GM19328 (cell line): ENCODE measurements around the gene MAMDC2.

Source experiments
- ATAC-seq: cut with Tn5 transposase; IDR thresholded peaks from one replicate; pipeline ENCODE4 v1.9.1; 2021; ENCODE audit warnings: mild to moderate bottlenecking, moderate library complexity; ENCODE audit not compliant: unreplicated experiment

MAMDC2 gene

DNA sequence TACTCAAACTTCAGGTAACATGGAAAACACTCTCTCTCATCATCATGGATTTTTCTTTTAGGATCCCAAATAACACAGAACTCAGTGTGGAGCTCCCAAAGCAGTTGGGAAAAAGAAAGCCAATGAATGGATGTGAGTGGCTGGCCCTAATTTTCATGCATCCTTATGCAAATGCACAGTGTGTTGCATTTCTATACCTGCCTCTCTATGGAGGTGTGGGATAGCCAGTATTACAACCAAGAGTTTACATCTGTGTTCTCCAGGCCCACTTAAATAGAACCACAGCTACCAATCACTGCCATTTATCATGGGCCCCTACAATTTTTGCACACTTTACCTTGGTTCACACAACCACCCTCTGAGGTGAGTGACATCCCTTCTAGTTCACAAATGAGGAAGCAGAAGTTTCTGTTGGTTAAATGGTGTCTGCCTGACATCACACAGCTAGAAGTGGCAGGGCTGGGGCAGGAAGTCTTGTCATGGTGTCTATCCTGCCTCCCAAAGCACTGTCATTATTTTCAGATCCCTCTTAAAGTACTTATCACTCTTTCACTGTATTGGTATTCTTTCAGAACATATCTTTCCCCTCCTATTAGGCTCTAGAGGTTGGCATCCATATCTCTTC lies 17.3 kb downstream of the MAMDC2 start:
- peak; percentile 94 for ATAC-seq

DNA sequence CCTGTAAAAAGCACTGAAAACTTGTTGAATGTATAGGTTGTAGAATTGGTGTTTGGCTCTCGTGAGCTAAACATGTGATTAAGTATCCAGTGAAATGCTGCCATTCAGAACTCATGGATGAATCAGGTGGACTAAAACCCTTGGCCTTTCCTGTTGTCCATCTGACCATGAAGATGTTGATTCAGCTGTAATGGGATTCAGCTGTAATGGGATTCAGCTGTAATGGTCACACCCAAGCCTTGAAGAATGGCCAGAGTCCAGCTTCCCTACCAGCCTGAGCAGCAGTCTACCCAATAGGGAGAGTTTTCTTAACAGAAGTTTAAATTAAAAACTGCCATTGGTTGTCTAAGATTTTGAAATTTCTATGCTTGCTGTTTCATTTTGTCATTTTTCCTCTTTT lies 18.1 kb downstream of the MAMDC2 start:
- ATAC-seq: no peak

DNA sequence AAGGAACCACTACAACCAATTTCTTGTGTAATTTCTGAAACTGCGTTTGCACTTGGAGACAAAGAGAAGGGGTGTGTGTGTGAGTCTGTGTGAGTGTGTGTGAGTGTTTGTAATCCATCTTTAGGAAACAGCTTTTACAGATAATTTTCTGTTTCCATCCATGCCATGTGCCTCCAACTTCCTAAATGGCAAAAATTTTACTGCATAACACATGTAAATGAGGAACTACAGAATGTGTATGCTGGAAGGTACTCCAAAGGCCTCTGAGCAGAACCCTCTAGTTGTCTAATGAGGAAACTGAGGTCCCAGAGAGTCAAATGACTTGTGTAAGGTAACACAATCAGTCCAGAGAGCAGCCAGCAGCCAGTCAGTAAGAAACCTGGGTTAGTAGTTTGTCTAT lies 20.8 kb downstream of the MAMDC2 start:
- no peak for ATAC-seq

DNA sequence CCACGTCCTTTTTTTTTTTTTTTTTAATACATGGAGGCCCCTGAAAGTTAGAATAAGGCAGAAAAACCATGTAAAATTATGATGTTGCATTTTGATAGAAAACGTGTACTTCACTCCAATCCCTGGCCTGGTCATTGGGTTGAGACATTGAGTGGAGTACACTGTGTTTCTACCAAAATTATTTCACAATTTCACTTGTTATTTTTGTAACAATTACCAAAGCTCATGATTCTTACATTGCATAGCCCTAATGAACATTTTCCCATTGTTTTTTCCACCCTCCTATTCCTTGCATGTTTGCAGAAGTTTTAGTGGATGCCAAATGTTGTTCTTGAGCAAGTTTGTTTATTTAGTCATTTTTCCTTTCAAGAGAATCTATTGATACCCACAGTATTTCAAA lies 21.9 kb downstream of the MAMDC2 start:
- no peak for ATAC-seq

- no peak for ATAC-seq
Observed at GRCh38 chr9:70066418-70066817, 22.8 kb downstream of the MAMDC2 start.

DNA sequence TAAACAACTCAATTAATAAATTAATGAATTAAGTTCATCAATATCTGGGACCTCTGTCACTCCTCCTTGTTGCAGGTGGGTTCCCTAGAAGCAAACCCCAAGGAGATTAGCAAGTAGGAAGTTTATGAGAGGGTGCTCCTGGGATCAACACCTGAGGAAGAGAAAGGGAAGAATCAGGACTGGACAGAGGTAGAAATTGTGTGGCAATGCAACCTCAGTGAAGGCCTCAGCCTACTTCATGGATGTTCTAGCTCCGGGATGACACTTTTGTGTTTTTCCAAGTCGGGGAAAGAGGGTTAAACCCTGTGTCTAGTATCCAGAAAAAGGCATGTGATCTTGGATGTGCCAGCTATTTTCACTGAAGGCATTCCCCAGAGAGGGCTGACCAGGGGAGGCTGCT lies 23.2 kb downstream of the MAMDC2 start:
- ATAC-seq: no peak

GRCh38 chr9:70069704-70070103 lies 26.1 kb downstream of the MAMDC2 start:
- no peak for ATAC-seq

GRCh38 chr9:70073193-70073592 lies 29.5 kb downstream of the MAMDC2 start:
- ATAC-seq: no peak

DNA sequence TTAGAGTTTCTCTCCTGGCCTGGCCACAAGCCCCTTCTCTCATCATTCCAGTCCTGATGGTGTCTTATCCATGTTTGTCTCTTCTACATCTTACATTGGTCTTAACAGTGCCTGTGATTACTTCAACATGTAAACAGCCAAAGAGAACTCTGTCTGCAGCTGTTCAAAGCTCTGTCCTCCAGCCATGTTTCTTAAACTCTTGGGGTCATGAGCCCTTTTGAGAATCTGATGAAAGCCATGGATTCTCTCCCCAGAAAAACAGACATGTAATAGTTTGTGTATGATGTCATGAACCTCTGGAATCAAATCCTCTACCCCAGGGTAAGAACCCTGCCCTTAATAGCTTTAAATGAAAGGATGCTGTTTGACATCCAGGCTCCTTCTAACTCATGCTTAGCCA lies 30.1 kb downstream of the MAMDC2 start:
- no peak for ATAC-seq

GRCh38 chr9:70076678-70077077 lies 33.0 kb downstream of the MAMDC2 start:
- ATAC-seq: no peak

- ATAC-seq: no peak
Observed at GRCh38 chr9:70079417-70080037, 35.9 kb downstream of the MAMDC2 start.

- no peak for ATAC-seq
Observed at GRCh38 chr9:70080481-70081119, 37.0 kb downstream of the MAMDC2 start.

- no peak for ATAC-seq
Observed at GRCh38 chr9:70081120-70081495, 37.5 kb downstream of the MAMDC2 start.

- ATAC-seq: no peak
Observed at GRCh38 chr9:70083429-70083828, 39.8 kb downstream of the MAMDC2 start.

DNA sequence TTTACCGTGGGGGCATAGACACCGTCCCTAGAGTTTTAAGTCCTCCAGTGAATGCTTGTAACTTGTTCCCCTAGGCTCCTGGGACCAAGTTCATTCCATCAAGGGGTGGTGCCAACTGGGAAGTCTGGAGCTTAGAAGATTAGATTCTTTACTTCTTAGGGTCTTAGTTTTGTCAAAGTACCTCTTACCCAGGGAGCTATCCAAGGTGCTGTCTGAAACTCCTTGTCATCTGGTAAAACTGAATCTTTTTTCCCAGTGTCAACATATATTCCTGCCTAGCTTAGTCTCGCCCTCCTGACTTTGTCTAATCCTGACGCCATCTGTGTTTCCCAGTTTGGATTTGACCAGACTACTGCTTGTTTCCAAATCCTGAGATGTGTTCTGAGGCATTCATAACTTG lies 41.6 kb downstream of the MAMDC2 start:
- no peak for ATAC-seq

DNA sequence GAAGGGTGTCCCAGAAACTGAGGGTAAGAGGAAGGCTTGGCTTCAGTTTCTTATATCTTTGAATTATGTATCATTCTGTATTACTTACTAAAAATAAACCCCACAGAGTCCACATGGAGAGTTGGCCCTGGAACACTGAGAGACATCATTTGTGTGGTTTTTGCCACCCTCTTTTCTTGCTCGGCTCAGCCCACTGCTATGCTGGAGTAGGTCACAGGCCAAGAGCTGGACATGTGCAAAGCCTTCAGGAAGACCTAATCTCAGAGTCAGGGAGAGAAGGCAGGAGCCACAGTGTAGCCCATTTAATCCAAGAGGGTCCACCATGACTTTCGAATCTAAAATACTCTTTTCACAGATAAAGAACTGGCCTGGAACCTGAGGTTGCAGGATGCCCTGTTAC lies 47.5 kb downstream of the MAMDC2 start:
- no peak for ATAC-seq

- ATAC-seq: no peak
Observed at GRCh38 chr9:70091572-70091971, 47.9 kb downstream of the MAMDC2 start.

DNA sequence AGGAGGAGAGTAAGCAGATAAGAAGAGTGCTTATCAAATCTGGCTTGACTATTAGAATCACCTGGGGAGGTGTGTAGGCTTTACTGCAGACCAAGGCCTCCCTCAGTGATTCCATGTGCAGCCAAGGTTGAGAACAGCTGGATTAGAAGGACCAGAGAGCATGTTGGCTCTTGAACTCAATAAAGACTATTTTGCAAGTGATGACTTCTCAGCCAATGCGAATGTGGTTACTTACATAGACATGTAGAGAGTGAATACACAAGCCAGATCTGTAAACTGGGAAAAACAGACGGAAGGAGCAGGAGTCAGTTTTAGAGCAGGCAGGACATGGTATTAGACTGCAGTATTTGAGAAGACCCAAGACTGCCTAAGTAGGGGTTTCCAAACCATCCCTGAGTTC lies 48.5 kb downstream of the MAMDC2 start:
- no peak for ATAC-seq

GRCh38 chr9:70093095-70093494 lies 49.4 kb downstream of the MAMDC2 start:
- ATAC-seq: no peak

DNA sequence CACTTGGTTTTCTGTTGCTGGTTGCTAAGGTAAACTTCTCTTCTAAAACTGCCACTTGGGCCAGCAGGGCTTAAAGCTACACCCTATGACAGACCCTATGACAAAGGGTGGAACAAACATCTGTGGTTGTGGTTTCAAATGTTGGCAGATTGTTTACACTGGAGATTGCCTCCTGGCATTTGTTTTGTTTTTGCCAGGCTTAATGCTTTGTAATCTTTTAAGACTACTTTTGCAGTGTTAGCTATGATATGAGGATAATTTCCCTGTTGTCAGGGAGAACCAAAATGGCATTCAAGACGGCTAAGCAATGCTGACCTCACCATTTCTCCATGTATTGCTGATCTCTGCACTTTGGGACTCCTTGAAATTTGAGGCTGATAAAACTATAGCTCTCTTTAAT lies 50.3 kb downstream of the MAMDC2 start:
- ATAC-seq: no peak

DNA sequence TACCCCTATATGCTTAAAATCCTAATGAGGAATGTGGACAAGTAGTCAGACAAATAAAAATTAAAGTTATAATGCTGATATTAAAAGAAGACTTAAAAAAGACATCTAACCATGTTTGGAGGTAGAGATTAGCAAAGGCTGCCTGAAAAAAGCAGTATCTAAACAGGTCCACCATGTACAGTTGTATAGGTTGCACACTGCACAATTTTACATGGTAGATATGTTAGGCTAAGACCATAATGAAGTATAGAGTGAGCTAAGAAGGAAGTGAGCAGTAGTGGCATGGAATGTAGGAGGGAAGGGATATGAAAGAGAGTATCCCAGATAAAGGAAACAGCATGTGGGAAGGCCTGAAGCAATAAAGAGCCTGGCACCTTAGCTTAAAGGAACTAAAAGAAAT lies 51.1 kb downstream of the MAMDC2 start:
- no peak for ATAC-seq

GRCh38 chr9:70097187-70097586 lies 53.5 kb downstream of the MAMDC2 start:
- no peak for ATAC-seq

DNA sequence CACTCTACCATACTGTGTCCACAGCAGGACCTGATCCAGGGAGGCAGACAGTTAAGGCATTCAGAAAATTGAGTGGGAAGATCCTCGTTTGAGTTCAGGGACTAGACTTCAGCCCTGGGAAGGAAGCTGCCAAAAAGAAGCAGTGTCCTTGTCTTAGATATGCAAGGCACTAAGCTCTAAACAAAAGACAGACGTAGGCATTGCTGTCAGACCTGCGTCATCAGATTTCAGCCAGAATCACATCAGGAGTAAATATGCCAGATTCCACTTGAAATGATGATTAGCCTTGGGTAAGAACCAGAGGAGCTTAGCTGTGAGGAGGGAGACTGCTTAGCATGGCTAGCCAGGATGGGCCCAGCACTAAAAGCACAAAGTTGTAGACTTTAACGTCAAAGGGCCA lies 56.7 kb downstream of the MAMDC2 start:
- ATAC-seq: no peak
